Vagina (tissue), 2 donors: ENCODE measurements around the gene DKK2.

Experiments
- CTCF ChIP-seq, 3 experiments: fragments of 450-650 bp in 2 of 3; fragments of 200-600 bp in 1 of 3; sonication (generic) in 1 of 3; IDR thresholded peaks; one replicate each; pipeline ENCODE4 v1.5.1; 2017 to 2019; ENCODE audit warnings: antibody characterized with exemption in 3 of 3, mild to moderate bottlenecking in 2 of 3, moderate library complexity in 2 of 3
- POLR2AphosphoS5 ChIP-seq, 2 donors: sonication (generic); formaldehyde crosslinking; IDR thresholded peaks; one replicate each; pipeline ENCODE4 v1.9.0; 2017; ENCODE audit warnings: antibody characterized with exemption in 2 of 2, mild to moderate bottlenecking in 2 of 2, low read depth in 1 of 2; ENCODE audit not compliant: insufficient read depth in 1 of 2

DNA sequence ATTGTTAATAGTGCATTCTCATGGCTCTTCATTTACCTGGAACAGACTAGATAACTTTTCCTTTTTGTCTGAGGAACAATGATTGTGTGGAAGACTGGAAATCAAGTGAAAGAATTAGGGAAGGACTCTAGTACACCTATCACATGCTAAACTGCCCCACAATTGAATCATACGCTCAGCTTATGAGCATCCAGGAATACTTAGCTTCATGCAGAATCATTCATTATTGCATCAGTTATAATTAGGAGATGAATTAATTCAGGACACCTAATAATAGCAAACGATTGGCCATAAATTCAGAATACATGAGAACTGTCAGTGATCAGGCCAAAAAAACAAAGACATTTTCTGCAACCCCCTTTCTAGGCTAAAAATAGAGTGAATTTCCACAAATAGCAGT lies 106.9 kb downstream of the DKK2 start:
- no peak for TF ChIP-seq CTCF (IDR thresholded peaks at IDR 0.05)
- no peak for TF ChIP-seq POLR2AphosphoS5 (IDR thresholded peaks at IDR 0.05; ENCODE audit: insufficient read depth in 1 of 2, low read depth in 1 of 2)
